ENCODE results near the gene ELOVL7. TPM values are rescaled to one million over a fixed set of nuclear protein-coding genes. Genes with fewer than 3 reads are reported as not detected.

ELOVL7 gene
- total and polyA plus RNA-seq, 2 of the 8 experiments (the other 6 are each of a cell fraction or from before 2014, with no cell fraction given) = 3.1 to 5.1 TPM

DNA sequence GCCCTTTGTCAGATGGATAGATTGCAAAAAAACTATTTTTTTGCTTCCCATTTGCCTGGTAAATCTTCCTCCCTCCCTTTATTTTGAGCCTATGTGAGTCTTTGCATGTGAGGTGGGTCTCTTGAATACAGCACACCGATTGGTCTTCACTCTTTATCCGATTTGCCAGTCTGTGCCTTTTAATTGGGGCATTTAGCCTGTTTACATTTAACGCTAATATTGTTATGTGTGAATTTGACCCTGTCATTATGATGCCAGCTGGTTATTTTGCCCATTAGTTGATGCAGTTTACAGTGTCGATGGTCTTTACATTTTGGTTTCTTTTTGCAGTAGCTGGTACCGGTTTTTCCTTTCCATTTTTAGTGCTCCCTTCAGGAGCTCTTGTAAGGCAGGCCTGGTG, 131.1 kb downstream of the ELOVL7 start (continued):
- no peak for TF ChIP-seq CHD7 (IDR thresholded peaks at IDR 0.05; ENCODE audit: insufficient replicate concordance, low read length)
- TF ChIP-seq, protein P1, sequence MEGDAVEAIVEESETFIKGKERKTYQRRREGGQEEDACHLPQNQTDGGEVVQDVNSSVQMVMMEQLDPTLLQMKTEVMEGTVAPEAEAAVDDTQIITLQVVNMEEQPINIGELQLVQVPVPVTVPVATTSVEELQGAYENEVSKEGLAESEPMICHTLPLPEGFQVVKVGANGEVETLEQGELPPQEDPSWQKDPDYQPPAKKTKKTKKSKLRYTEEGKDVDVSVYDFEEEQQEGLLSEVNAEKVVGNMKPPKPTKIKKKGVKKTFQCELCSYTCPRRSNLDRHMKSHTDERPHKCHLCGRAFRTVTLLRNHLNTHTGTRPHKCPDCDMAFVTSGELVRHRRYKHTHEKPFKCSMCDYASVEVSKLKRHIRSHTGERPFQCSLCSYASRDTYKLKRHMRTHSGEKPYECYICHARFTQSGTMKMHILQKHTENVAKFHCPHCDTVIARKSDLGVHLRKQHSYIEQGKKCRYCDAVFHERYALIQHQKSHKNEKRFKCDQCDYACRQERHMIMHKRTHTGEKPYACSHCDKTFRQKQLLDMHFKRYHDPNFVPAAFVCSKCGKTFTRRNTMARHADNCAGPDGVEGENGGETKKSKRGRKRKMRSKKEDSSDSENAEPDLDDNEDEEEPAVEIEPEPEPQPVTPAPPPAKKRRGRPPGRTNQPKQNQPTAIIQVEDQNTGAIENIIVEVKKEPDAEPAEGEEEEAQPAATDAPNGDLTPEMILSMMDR (IDR thresholded peaks at IDR 0.05; ENCODE audit: control extremely low read depth in 1 of 3, insufficient read depth in 1 of 3, low read depth in 1 of 3, low read length in 3 of 3) = no peak
- TF ChIP-seq CHD1 (IDR thresholded peaks at IDR 0.05; ENCODE audit: low read depth, low read length) = no peak
- no peak for TF ChIP-seq POLR2A (IDR thresholded peaks at IDR 0.05; ENCODE audit: control extremely low read depth in 1 of 2, low read depth in 2 of 2, low read length in 2 of 2)
- TF ChIP-seq EGR1 (IDR thresholded peaks at IDR 0.05; ENCODE audit: borderline replicate concordance, low read depth, low read length) = no peak
- no peak for TF ChIP-seq SUZ12 (IDR thresholded peaks at IDR 0.05; ENCODE audit: low read length)
- no peak for TF ChIP-seq SIX5 (IDR thresholded peaks at IDR 0.05; ENCODE audit: low read depth, low read length)
- TF ChIP-seq HDAC6 (IDR thresholded peaks at IDR 0.05; ENCODE audit: low read depth, low read length) = no peak
- no peak for TF ChIP-seq POLR2AphosphoS5 (IDR thresholded peaks at IDR 0.05; ENCODE audit: low read depth, low read length)
- no peak for TF ChIP-seq KDM1A (IDR thresholded peaks at IDR 0.05; ENCODE audit: borderline replicate concordance, low read length)
- TF ChIP-seq SRF (IDR thresholded peaks at IDR 0.05; ENCODE audit: low read depth, low read length) = no peak
